H1 (cell line): ENCODE measurements around the gene RAB3GAP2. TPM values are rescaled to one million over a fixed set of nuclear protein-coding genes. Genes with fewer than 3 reads are reported as not detected.

Experiments
- CTCF ChIA-PET: fragments of 300-600 bp; sonication (Branson Sonifier 250); formaldehyde crosslinking; loops from one replicate; lab custom pipeline; 2021; ENCODE audit not compliant: partially characterized antibody; lab: Charles Lee
- POLR2A ChIA-PET: fragments of 300-600 bp; sonication (Branson Sonifier 250); formaldehyde crosslinking; loops from one replicate; lab custom pipeline; 2021; ENCODE audit warnings: inconsistent platforms; ENCODE audit not compliant: partially characterized antibody; lab: Charles Lee
- DNase-seq, 2 experiments: peaks; one replicate each; pipeline versions ENCODE4 v3.0.0 to v3.0.0-alpha.2; 2010 to 2022; ENCODE audit warnings: low spot score in 2 of 2, low read depth in 1 of 2, mixed read lengths in 1 of 2
- FAIRE-seq: peaks from 2 replicates; lab custom pipeline; 2011; peaks lifted over from hg19 to GRCh38; lab: Jason Lieb, UNC
- H2AFZ ChIP-seq: 2 replicates; pipeline ENCODE4 v1.8.1; 2012; ENCODE audit warnings: low read length, inconsistent platforms
- H2AK5ac ChIP-seq: 2 replicates; pipeline ENCODE4 v1.6.1; 2013; ENCODE audit warnings: low read depth, low read length
- H2BK120ac ChIP-seq: replicated peaks from 2 replicates; pipeline ENCODE3; 2013; ENCODE audit warnings: low read depth, low read length, inconsistent platforms
- H2BK12ac ChIP-seq: 2 replicates; pipeline ENCODE4 v1.6.1; 2013; ENCODE audit warnings: low read depth, low read length
- H2BK15ac ChIP-seq: 2 replicates; pipeline ENCODE4 v1.6.1; 2013; ENCODE audit warnings: low read length
- H2BK20ac ChIP-seq: 2 replicates; pipeline ENCODE4 v1.6.1; 2013; ENCODE audit warnings: low read length
- H2BK5ac ChIP-seq: 2 replicates; pipeline ENCODE4 v1.6.1; 2013; ENCODE audit warnings: low read depth, low read length
- H3K14ac ChIP-seq: 2 replicates; pipeline ENCODE4 v1.6.1; 2013; ENCODE audit warnings: inconsistent platforms; ENCODE audit not compliant: insufficient read length
- H3K18ac ChIP-seq: 2 replicates; pipeline ENCODE4 v1.6.1; 2013; ENCODE audit warnings: low read length; ENCODE audit errors: extremely low read depth
- H3K23ac ChIP-seq: 2 replicates; pipeline ENCODE4 v1.6.1; 2013; ENCODE audit warnings: inconsistent platforms; ENCODE audit not compliant: insufficient read length
- H3K23me2 ChIP-seq: 2 replicates; pipeline ENCODE4 v1.6.1; 2013; ENCODE audit warnings: low read depth, low read length
- H3K27ac ChIP-seq: 2 replicates; pipeline ENCODE4 v1.6.1; 2011; ENCODE audit warnings: low read depth, low read length, inconsistent platforms
- H3K27me3 ChIP-seq, 4 experiments: replicated peaks in 1 of 4; 1 replicate in 1 of 4; 2 replicates in 3 of 4; pipeline versions ENCODE4 v1.6.1 to v1.8.1; 2011 to 2013; ENCODE audit warnings: low read length in 3 of 4, mild to moderate bottlenecking in 3 of 4, inconsistent platforms in 2 of 4, mixed read lengths in 2 of 4, moderate library complexity in 1 of 4; ENCODE audit not compliant: control insufficient read depth in 3 of 4, insufficient read depth in 3 of 4; ENCODE audit errors: extremely low read depth in 1 of 4
- H3K36me3 ChIP-seq, 4 experiments: 2 replicates each; pipeline versions ENCODE4 v1.6.1 to v1.8.1; 2011 to 2013; ENCODE audit warnings: mild to moderate bottlenecking in 4 of 4, low read length in 3 of 4, moderate library complexity in 2 of 4, control low read depth in 1 of 4, inconsistent platforms in 1 of 4; ENCODE audit not compliant: insufficient read depth in 4 of 4, control insufficient read depth in 2 of 4
- H3K4ac ChIP-seq: replicated peaks from 2 replicates; pipeline ENCODE3; 2013; ENCODE audit warnings: low read length, low read depth, mixed read lengths, inconsistent platforms; ENCODE audit not compliant: insufficient read length
- H3K4me1 ChIP-seq, 4 experiments: replicated peaks in 1 of 4; 1 replicate in 1 of 4; 2 replicates in 3 of 4; pipeline versions ENCODE4 v1.6.1 to v1.8.1; 2011 to 2013; ENCODE audit warnings: low read length in 3 of 4, inconsistent platforms in 2 of 4, mixed read lengths in 1 of 4; ENCODE audit not compliant: insufficient read depth in 4 of 4, control insufficient read depth in 3 of 4
- H3K4me2 ChIP-seq, 2 experiments: 2 replicates each; pipeline versions ENCODE4 v1.6.1 to v1.8.1; 2011 to 2013; ENCODE audit warnings: low read depth in 2 of 2, low read length in 2 of 2, control low read depth in 1 of 2, inconsistent platforms in 1 of 2, mild to moderate bottlenecking in 1 of 2; ENCODE audit not compliant: insufficient read depth in 1 of 2
- H3K4me3 ChIP-seq, 4 experiments: fragments of 200-600, 300-600 bp in 1 of 4; sonication (generic), shearing (Covaris generic), sonication (Bioruptor Twin) in 1 of 4; 2 replicates each; pipeline versions ENCODE4 v1.5.1 to v1.8.1; 2011 to 2016; ENCODE audit warnings: low read length in 4 of 4, low read depth in 3 of 4, control low read depth in 2 of 4, inconsistent platforms in 2 of 4, mild to moderate bottlenecking in 2 of 4, mixed read lengths in 1 of 4, moderate library complexity in 1 of 4; ENCODE audit not compliant: insufficient read depth in 2 of 4; ENCODE audit errors: extremely low read depth in 1 of 4
- H3K56ac ChIP-seq: replicated peaks from 2 replicates; pipeline ENCODE3; 2013; ENCODE audit warnings: low read depth, mild to moderate bottlenecking, mixed read lengths, low read length, inconsistent platforms; ENCODE audit not compliant: insufficient read length
- H3K79me1 ChIP-seq: 2 replicates; pipeline ENCODE4 v1.6.1; 2013; ENCODE audit warnings: low read depth, low read length, control low read depth
- H3K79me2 ChIP-seq, 2 experiments: 2 replicates each; pipeline versions ENCODE4 v1.6.1 to v1.8.1; 2012 to 2013; ENCODE audit warnings: low read length in 2 of 2, mild to moderate bottlenecking in 2 of 2, inconsistent platforms in 1 of 2; ENCODE audit not compliant: insufficient read depth in 2 of 2, control insufficient read depth in 1 of 2
- H3K9ac ChIP-seq, 4 experiments: replicated peaks in 1 of 4; 1 replicate in 1 of 4; 2 replicates in 3 of 4; pipeline versions ENCODE4 v1.6.1 to v1.8.1; 2011 to 2013; ENCODE audit warnings: low read depth in 3 of 4, low read length in 3 of 4, control low read depth in 2 of 4, mild to moderate bottlenecking in 2 of 4, moderate library complexity in 2 of 4, inconsistent platforms in 1 of 4; ENCODE audit errors: extremely low read depth in 1 of 4
- H3K9me3 ChIP-seq, 2 experiments: 2 replicates each; pipeline versions ENCODE4 v1.6.1 to v1.8.1; 2012 to 2013; ENCODE audit warnings: mild to moderate bottlenecking in 2 of 2, moderate library complexity in 2 of 2, control low read depth in 1 of 2, inconsistent platforms in 1 of 2, low read depth in 1 of 2, low read length in 1 of 2, mixed read lengths in 1 of 2; ENCODE audit not compliant: insufficient read depth in 2 of 2
- H4K20me1 ChIP-seq, 2 experiments: replicated peaks in 1 of 2; 2 replicates each; pipeline versions ENCODE3 to v1.8.1; 2011 to 2013; ENCODE audit warnings: inconsistent platforms in 2 of 2, low read length in 2 of 2, mild to moderate bottlenecking in 1 of 2; ENCODE audit not compliant: insufficient read depth in 2 of 2, control insufficient read depth in 1 of 2
- H4K5ac ChIP-seq: 2 replicates; pipeline ENCODE4 v1.6.1; 2013; ENCODE audit warnings: low read length, low read depth, mixed read lengths, inconsistent platforms; ENCODE audit not compliant: insufficient read length
- H4K8ac ChIP-seq: 2 replicates; pipeline ENCODE4 v1.8.0; 2013; ENCODE audit warnings: mild to moderate bottlenecking, moderate library complexity, low read length, inconsistent platforms; ENCODE audit not compliant: insufficient read depth; ENCODE audit errors: extremely low read depth
- H4K91ac ChIP-seq: replicated peaks from 2 replicates; pipeline ENCODE3; 2013; ENCODE audit warnings: low read length, mixed read lengths, inconsistent platforms; ENCODE audit not compliant: insufficient read length
- CBX5 ChIP-seq: fragments of 300-800, 300-1000 bp; sonication (generic); IDR thresholded peaks from 2 replicates; pipeline ENCODE4 v1.7.1; 2016; ENCODE audit warnings: antibody characterized with exemption, low read length, low read depth
- CREB1 ChIP-seq: IDR thresholded peaks from 2 replicates; pipeline ENCODE4 v1.6.1; 2012; ENCODE audit warnings: inconsistent platforms
- POU5F1 ChIP-seq: IDR thresholded peaks from 2 replicates; pipeline ENCODE4 v1.6.1; 2011; ENCODE audit warnings: low read depth, mild to moderate bottlenecking, low read length, moderate library complexity
- RAD21 ChIP-seq, 2 experiments: IDR thresholded peaks in 1 of 2; conservative IDR thresholded peaks in 1 of 2; 2 replicates each; pipeline ENCODE4 v1.6.1; 2011; ENCODE audit warnings: low read depth in 2 of 2, low read length in 2 of 2, improper control_type of control experiment in 1 of 2, inconsistent platforms in 1 of 2, mild to moderate bottlenecking in 1 of 2, moderate library complexity in 1 of 2
- SIRT6 ChIP-seq: IDR thresholded peaks from one replicate; pipeline ENCODE4 v1.7.1; 2012; ENCODE audit warnings: low read length, inconsistent platforms
- SP4 ChIP-seq: IDR thresholded peaks from 2 replicates; pipeline ENCODE4 v1.6.1; 2012; ENCODE audit warnings: low read length, inconsistent platforms
- TEAD4 ChIP-seq: IDR thresholded peaks from 2 replicates; pipeline ENCODE4 v1.6.1; 2012; ENCODE audit warnings: low read depth, low read length, inconsistent platforms, mixed read lengths
- whole genome bisulfite sequencing, 2 experiments: shearing (Covaris generic) in 1 of 2; methylation state at CpG; one replicate each; pipeline versions ENCODE4 v1.1.6 to v1.1.7; 2013 to 2015; ENCODE audit warnings: low lambda C conversion rate in 2 of 2, mixed read lengths in 2 of 2, inconsistent platforms in 1 of 2, low coverage in 1 of 2, missing lambda C conversion rate in 1 of 2; ENCODE audit not compliant: insufficient replicate concordance in 2 of 2, insufficient coverage in 1 of 2, insufficient read length in 1 of 2; ENCODE audit errors: extremely low coverage in 1 of 2, missing lambda C conversion rate in 1 of 2; 5-methylcytosine and 5-hydroxymethylcytosine counted together
- polyA plus RNA-seq, 7 experiments: library from polyadenylated mRNA; depleted of rRNA in 3 of 7; stranded (reverse) in 5 of 7; unstranded in 2 of 7; fragments of >200 nt in 5 of 7; fragments of 200-250 nt in 2 of 7; gene quantifications; 1 replicate in 5 of 7; 2 replicates in 1 of 7; 4 replicates in 1 of 7; pipeline versions ENCODE4 v1.2.1 to v1.2.3, GENCODE V29; 2011 to 2013; ENCODE audit warnings: missing spikeins in 2 of 7, mixed read lengths in 2 of 7
- total RNA-seq: library from RNA; stranded (reverse); fragmentation: NEBNext Ultra II Directional; extraction: Animal tissue kit (Norgen Biotek cat#: 25700); gene quantifications from 2 replicates; pipeline ENCODE4 v1.2.1, GENCODE V29; 2021

RAB3GAP2 gene
- total and polyA plus RNA-seq, 2 of the 8 experiments (the other 6 are each of a cell fraction or from before 2014, with no cell fraction given): 19.7 to 52.7 TPM

- Histone ChIP-seq H3K27me3 (no peaks in the 10 kb centered on the region), H2BK12ac (no peak overlapping the region), H3K4me1 (peaks cover 0 to 14% (median 4%) of the 10 kb centered on the region in 4 experiments; a peak in 5 of 7 replicates), H3K56ac (no peak overlapping the region), H3K18ac (no peak overlapping the region), H3K36me3 (0 out of 8 replicates have a peak, but pooled peaks cover 0 to 2% (median 0%) of the 10 kb centered on the region in 4 experiments), H3K4ac (no peak overlapping the region), H3K4me3 (no peak overlapping the region), H3K14ac (no peak overlapping the region), H3K79me1 (no peaks in the 10 kb centered on the region), H3K4me2 (no peak overlapping the region), H3K27ac (no peak overlapping the region)
- ChIA-PET POLR2A (interaction anchor here (1.4 kb wide), 1 partner anchor 35 kb away, joined by 5 read pairs; no protein-coding TSS in a partner anchor), CTCF (interaction anchor here (1.9 to 11.8 kb wide), 2 partner anchors 20 to 24 kb away, joined by 6 to 168 read pairs; no protein-coding TSS in a partner anchor)
- FAIRE-seq: no peak
- 48% methylated on average over 2 of the region's 2 CpGs; no CpG with 5 or more reads in 1 of the 2 experiments for WGBS, 2 experiments
- TF ChIP-seq RAD21 (IDR thresholded peaks at IDR 0.05 in 1 of 2, conservative IDR thresholded peaks at IDR 0.05 in 1 of 2; ENCODE audit: low read depth in 2 of 2, low read length in 2 of 2) (no peak), CREB1 (no peak), SP4 (no peak), TEAD4 (no peak), POU5F1 (no peak), CBX5 (no peak), SIRT6 (no peak)
- TF ChIP-seq, all 59 proteins: peak for 0
- Histone ChIP-seq H3K9ac (no peak overlapping the region), H4K5ac (no peak overlapping the region), H4K8ac (no peak overlapping the region), H3K9me3 (no peaks in the 10 kb centered on the region), H3K23me2 (no peaks in the 10 kb centered on the region), H2BK15ac (no peak overlapping the region), H2BK5ac (no peak overlapping the region), H2BK120ac (no peak overlapping the region), H2BK20ac (no peak overlapping the region), H2AK5ac (no peak overlapping the region), H4K91ac (no peak overlapping the region), H3K79me2 (no peaks in the 10 kb centered on the region), H4K20me1 (no peaks in the 10 kb centered on the region), H3K23ac (no peak overlapping the region), H2AFZ (no peak overlapping the region)
- no peak for DNase-seq
Measured at GRCh38 chr1:220301630-220302029, 29.4 kb upstream of the RAB3GAP2 start.
